AG04450 (cell line): ENCODE measurements around the gene TMEM91. TPM values are rescaled to one million over a fixed set of nuclear protein-coding genes. Genes with fewer than 3 reads are reported as not detected.

Experiments used
- CTCF ChIA-PET: fragments of 300-600, 350-600 bp; formaldehyde crosslinking; extraction: SDS; loops from one replicate; lab custom pipeline; 2022; ENCODE audit warnings: antibody characterized with exemption, inconsistent platforms; lab: Charles Lee
- POLR2A ChIA-PET: fragments of 350-600 bp; formaldehyde crosslinking; extraction: SDS; loops from one replicate; lab custom pipeline; 2021; ENCODE audit warnings: antibody characterized with exemption, inconsistent platforms; lab: Yijun Ruan, JAX
- DNase-seq: peaks from one replicate; pipeline ENCODE4 v3.0.0-alpha.2; 2011; ENCODE audit warnings: low read depth, low spot score
- H3K27ac ChIP-seq: one replicate; pipeline ENCODE4 v1.5.1; 2012; ENCODE audit warnings: low read depth, low read length, control low read depth
- H3K27me3 ChIP-seq: one replicate; pipeline ENCODE4 v1.6.0; 2012; ENCODE audit warnings: low read length; ENCODE audit not compliant: control insufficient read depth, insufficient read depth
- H3K4me3 ChIP-seq: 2 replicates; pipeline ENCODE4 v1.5.1; 2011; ENCODE audit warnings: mild to moderate bottlenecking, low read depth, low read length, control low read depth
- H3K9me3 ChIP-seq: 2 replicates; pipeline ENCODE4 v1.5.1; 2012; ENCODE audit warnings: low read length; ENCODE audit not compliant: control insufficient read depth, insufficient read depth
- CTCF ChIP-seq: IDR thresholded peaks from 2 replicates; pipeline ENCODE4 v1.5.1; 2011; ENCODE audit warnings: low read depth, low read length, control low read depth, inconsistent platforms
- polyA plus RNA-seq: library from polyadenylated mRNA; depleted of rRNA; stranded (reverse); fragments of >200 nt; gene quantifications from 2 replicates; pipeline ENCODE4 v1.2.3, GENCODE V29; 2011

Gene TMEM91
- polyA plus RNA-seq, 1 experiment: 5.2 TPM

- Histone ChIP-seq H3K9me3 (no peaks in the 10 kb centered on the region; the same call in 1 of the 2 replicates), H3K27ac (no peak overlapping the region), H3K27me3 (no peaks in the 10 kb centered on the region), H3K4me3 (no peak overlapping the region)
- TF ChIP-seq CTCF: no peak
- ChIA-PET CTCF (interaction anchor here (0.6 kb wide), 1 partner anchor 35 kb away, joined by 3 read pairs; no protein-coding TSS in a partner anchor), POLR2A (no interaction called here)
- no peak for DNase-seq
These were observed 19.2 kb upstream of the TMEM91 start for GRCh38 chr19:41356984-41357739.

GRCh38 chr19:41357746-41358145 is 18.6 kb upstream of the TMEM91 start:
- ChIA-PET POLR2A (no interaction called here), CTCF (interaction anchor here (1.4 kb wide), 1 partner anchor 36 kb away, joined by 3 read pairs; no protein-coding TSS in a partner anchor)
- Histone ChIP-seq H3K27me3 (no peaks in the 10 kb centered on the region), H3K9me3 (no peaks in the 10 kb centered on the region; the same call in 1 of the 2 replicates), H3K4me3 (no peak overlapping the region), H3K27ac (no peak overlapping the region)
- no peak for DNase-seq
- no peak for TF ChIP-seq CTCF

- Histone ChIP-seq H3K27me3 (no peaks in the 10 kb centered on the region), H3K9me3 (no peaks in the 10 kb centered on the region)
- DNase-seq: no peak
These were observed 16.6 kb upstream of the TMEM91 start for GRCh38 chr19:41359741-41360140.

GRCh38 chr19:41362143-41362847 is 14.0 kb upstream of the TMEM91 start:
- no peaks in the 10 kb centered on the region for H3K9me3 ChIP-seq
- no peak overlapping the region for H3K4me3 ChIP-seq
- DNase-seq: no peak
- ChIA-PET CTCF (interaction anchor here (2.8 to 4.2 kb wide), 2 partner anchors 7 to 9 kb away, joined by 13 to 16 read pairs; partner anchors contain the start of gene TGFB1), POLR2A (interaction anchor here (0.7 to 1.2 kb wide), 3 partner anchors 26 to 40 kb away, joined by 5 to 7 read pairs (median 5); no protein-coding TSS in a partner anchor)
- H3K27ac ChIP-seq: no peak overlapping the region
- no peak for TF ChIP-seq CTCF
- no peaks in the 10 kb centered on the region for H3K27me3 ChIP-seq

More at GRCh38 chr19:41359741-41360140, 16.6 kb upstream of the TMEM91 start:
- POLR2A ChIA-PET: interaction anchor here (0.5 kb wide), 1 partner anchor 9 kb away, joined by 4 read pairs; no protein-coding TSS in a partner anchor
- Histone ChIP-seq H3K4me3 (no peak overlapping the region), H3K27ac (no peak overlapping the region)
- TF ChIP-seq CTCF: no peak
- CTCF ChIA-PET: interaction anchor here (1.5 kb wide), 1 partner anchor 51 kb away, joined by 4 read pairs; no protein-coding TSS in a partner anchor
